Astrocyte of the cerebellum (primary cell): Measurements from ENCODE around the gene LMTK3.
"Not testable (repeated sequence)": the region's sequence is repeated elsewhere in the genome, so short reads cannot be mapped to it uniquely, and the experiment has no call there.

ENCODE experiments used
- DNase-seq: peaks from one replicate; pipeline ENCODE4 v3.0.0-alpha.2; 2011; ENCODE audit warnings: low read depth
- H3K4me3 ChIP-seq: 2 replicates; pipeline ENCODE4 v1.5.1; 2011; ENCODE audit warnings: mild to moderate bottlenecking, low read depth, low read length, moderate library complexity
- in situ Hi-C: cut with HindIII; loops from 2 replicates; pipeline ENCODE4 v1.10.0; 2017; ENCODE audit warnings: low sequenced_read_pairs
- TF ChIP-seq, protein P1 (sequence below): IDR thresholded peaks from 2 replicates; pipeline ENCODE4 v1.5.1; 2012; ENCODE audit warnings: low read length, low read depth, moderate library complexity, mild to moderate bottlenecking; ENCODE audit errors: missing control alignments

Gene LMTK3

DNA sequence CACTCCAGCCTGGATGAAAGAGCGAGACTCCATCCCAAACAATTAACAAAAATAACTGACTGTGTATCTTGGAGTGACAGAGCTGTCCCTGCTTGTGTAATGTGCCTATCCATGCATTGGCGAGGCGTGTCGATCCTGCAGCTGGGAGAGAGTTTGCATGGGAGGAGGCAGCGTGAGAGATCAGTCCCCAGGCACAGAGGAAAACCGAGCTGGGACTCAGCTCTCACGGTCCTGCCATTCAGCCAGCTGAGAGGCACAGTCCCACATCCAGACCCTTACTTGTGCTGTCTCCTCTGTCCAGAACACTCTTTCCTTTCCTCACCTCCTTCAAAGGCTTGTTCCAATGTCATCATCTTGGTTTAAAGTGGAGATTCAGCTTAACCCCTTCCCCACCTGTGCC, 28.5 kb upstream of the LMTK3 start:
- in situ Hi-C loops = no loop called here
- no peak overlapping the region for H3K4me3 ChIP-seq
- no peak for DNase-seq
- TF ChIP-seq, protein P1, sequence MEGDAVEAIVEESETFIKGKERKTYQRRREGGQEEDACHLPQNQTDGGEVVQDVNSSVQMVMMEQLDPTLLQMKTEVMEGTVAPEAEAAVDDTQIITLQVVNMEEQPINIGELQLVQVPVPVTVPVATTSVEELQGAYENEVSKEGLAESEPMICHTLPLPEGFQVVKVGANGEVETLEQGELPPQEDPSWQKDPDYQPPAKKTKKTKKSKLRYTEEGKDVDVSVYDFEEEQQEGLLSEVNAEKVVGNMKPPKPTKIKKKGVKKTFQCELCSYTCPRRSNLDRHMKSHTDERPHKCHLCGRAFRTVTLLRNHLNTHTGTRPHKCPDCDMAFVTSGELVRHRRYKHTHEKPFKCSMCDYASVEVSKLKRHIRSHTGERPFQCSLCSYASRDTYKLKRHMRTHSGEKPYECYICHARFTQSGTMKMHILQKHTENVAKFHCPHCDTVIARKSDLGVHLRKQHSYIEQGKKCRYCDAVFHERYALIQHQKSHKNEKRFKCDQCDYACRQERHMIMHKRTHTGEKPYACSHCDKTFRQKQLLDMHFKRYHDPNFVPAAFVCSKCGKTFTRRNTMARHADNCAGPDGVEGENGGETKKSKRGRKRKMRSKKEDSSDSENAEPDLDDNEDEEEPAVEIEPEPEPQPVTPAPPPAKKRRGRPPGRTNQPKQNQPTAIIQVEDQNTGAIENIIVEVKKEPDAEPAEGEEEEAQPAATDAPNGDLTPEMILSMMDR = no peak

DNA sequence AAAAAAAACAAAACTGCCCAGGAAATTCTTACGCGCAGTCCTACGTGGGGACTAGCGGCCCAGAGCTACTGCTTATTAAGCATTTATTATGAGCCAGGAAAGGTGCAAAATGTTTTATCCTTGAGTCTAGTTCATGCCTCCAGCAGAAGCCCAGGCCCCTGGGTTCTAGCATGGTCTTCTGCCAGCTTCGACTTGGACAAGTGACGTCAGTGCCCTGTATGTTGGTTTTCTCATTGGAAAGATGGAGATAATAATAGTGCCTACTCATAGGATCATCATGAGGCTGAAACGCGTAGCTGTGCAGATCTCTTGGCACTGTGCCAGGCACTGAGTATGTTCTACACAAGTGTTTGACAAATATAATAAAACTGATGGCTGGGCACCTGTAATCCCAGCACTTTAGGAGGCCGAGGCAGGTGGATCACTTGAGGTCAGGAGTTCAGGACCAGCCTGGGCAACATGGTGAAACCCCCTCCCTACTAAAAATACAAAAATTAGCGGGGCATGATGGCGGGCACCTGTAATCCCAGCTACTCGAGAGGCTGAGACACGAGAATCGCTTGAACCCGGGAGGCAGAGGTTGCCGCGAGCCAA, 28.0 kb upstream of the LMTK3 start:
- H3K4me3 ChIP-seq = no peak overlapping the region

DNA sequence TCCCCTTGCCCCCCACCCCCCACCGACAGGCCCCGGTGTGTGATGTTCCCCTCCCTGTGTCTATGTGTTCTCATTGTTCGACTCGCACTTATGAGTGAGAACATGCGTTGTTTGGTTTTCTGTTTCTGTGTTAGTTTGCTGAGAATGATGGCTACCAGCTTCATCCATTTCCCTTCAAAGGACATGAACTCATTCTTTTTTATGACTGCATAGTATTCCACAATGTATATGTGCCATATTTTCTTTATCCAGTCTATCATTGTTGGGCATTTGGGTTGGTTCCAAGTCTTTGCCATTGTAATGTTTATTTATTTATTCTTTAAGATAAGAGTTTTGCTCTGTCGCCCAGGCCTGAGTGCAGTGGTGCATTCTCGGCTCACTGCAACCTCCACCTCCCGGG, 26.4 kb upstream of the LMTK3 start:
- H3K4me3 ChIP-seq, in situ Hi-C loops, DNase-seq: not testable (repeated sequence)

More for the DNA sequence above, 28.0 kb upstream of the LMTK3 start:
- TF ChIP-seq, protein P1 = no peak
- no peak for DNase-seq
- in situ Hi-C loops = no loop called here

DNA sequence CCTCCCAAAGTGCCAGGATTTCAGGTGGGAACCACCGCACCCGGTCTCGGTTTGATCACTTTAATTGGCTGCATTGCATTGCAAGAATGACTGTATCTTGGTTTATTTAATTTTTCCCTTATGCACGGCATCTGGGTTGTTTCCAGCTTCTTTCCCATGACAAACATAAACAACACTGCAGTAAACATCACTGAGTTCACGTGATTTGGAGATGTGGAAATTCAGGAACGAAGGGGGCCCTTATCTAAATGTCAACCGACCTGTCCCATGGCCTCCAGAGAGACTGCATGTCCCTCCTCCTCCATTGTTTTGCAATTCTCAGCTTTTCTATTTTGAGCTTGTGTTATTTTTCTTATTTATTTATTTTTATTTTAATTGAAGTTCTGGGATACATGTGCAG, 25.9 kb upstream of the LMTK3 start:
- in situ Hi-C loops = no loop called here
- TF ChIP-seq, protein P1 = no peak

DNA sequence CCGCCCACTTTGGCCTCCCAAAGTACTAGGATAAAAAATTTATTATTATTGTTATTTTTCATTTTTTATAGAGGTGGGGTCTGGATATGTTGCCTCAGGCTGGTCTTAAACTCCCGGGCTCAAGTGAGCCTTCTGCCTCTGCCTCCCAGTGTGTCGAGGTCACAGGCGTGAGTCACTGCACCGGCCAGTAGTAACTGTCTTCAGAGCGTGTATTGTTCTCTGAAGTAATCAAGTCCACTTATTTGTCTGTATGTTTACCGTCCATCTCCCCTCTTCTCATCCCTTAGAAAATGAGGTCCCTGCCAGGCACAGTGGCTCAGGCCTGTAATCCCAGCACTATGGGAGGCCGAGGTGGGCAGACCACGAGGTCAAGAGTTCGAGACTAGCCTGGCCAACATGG, 22.1 kb upstream of the LMTK3 start:
- TF ChIP-seq, protein P1 = no peak
- no peak for DNase-seq
- in situ Hi-C loops = no loop called here
- no peak overlapping the region for H3K4me3 ChIP-seq

More for the DNA sequence above, 25.9 kb upstream of the LMTK3 start:
- DNase-seq = no peak
- H3K4me3 ChIP-seq = no peak overlapping the region

DNA sequence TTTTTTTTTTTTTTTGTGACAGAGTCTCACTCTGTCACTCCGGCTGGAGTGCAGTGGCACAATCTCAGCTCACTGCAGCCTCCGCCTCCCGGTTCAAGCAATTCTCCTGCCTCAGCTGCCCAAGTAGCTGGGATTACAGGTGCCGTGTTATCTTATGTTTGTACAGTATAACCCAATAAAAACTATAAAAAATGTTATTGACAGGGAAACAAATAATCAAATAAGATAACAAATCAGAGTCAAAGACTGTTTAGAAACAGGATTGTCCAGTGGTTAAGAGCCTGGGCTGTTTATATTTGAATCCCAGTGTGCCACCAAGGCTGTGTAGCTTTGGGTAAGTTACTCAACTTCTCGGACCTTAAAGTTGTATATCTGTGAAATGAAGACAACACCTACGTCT, 19.1 kb upstream of the LMTK3 start:
- TF ChIP-seq, protein P1 = no peak
- H3K4me3 ChIP-seq = no peak overlapping the region
- no peak for DNase-seq
- in situ Hi-C loops = no loop called here

DNA sequence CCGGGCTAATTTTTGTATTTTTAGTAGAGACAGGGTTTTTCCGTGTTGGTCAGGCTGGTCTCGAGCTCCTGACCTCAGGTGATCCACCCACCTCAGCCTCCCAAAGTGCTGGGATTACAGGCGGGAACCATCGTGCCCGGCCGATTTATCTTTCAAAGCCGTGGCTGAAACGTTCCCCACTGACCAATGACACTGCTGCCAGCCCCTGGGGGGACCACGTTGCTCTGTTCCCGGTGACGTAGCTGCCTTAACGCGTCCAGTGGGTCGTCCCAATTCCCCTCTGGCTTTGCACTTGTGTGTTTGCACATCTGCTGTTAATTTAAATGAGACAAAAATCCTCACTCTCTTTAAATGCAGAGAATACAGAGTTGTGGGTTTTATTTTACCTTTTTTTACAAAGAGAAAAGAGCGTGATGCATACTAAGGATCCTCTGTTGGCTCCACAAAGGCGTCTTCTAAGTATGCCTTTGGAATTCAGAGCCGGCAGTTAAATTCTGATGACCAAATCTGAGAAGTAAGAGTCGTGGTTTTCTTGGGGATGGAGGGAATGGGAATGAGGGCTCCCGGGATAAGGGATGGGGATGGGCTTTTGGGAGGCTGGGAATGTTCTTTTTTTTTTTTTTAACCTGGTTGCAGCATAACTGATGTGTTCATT, 18.6 kb upstream of the LMTK3 start:
- DNase-seq = no peak
- TF ChIP-seq, protein P1 = no peak
- in situ Hi-C loops = no loop called here
- H3K4me3 ChIP-seq = no peak overlapping the region
